ENCODE results near the gene CEP164.

Gene CEP164

GRCh38 chr11:117394221-117394925 lies 66.7 kb downstream of the CEP164 start:
- no peak for TF ChIP-seq POLR2AphosphoS5 (IDR thresholded peaks at IDR 0.05; ENCODE audit: low read depth, low read length)
- TF ChIP-seq TAF1 (IDR thresholded peaks at IDR 0.05; ENCODE audit: borderline replicate concordance, insufficient read depth, low read length) = no peak
- no peak for TF ChIP-seq FOXP2 (optimal IDR thresholded peaks at IDR 0.05; ENCODE audit: borderline replicate concordance, extremely low read depth, extremely low read length, insufficient read depth)
- no peak for TF ChIP-seq REST (IDR thresholded peaks at IDR 0.05; ENCODE audit: insufficient read depth in 1 of 2, low read depth in 2 of 2, low read length in 2 of 2)
- TF ChIP-seq SIN3A (IDR thresholded peaks at IDR 0.05; ENCODE audit: borderline replicate concordance, insufficient read depth, low read length) = no peak

- TF ChIP-seq FOXP2 (optimal IDR thresholded peaks at IDR 0.05; ENCODE audit: borderline replicate concordance, extremely low read depth, extremely low read length, insufficient read depth) = no peak
These were observed 67.8 kb downstream of the CEP164 start for GRCh38 chr11:117395476-117395875.

GRCh38 chr11:117396970-117397369 lies 69.3 kb downstream of the CEP164 start:
- TF ChIP-seq TAF1 (IDR thresholded peaks at IDR 0.05; ENCODE audit: borderline replicate concordance, insufficient read depth, low read length) = no peak
- TF ChIP-seq POLR2AphosphoS5 (IDR thresholded peaks at IDR 0.05; ENCODE audit: low read depth, low read length) = no peak
- TF ChIP-seq REST (IDR thresholded peaks at IDR 0.05; ENCODE audit: insufficient read depth in 1 of 2, low read depth in 2 of 2, low read length in 2 of 2) = no peak
- no peak for TF ChIP-seq FOXP2 (optimal IDR thresholded peaks at IDR 0.05; ENCODE audit: borderline replicate concordance, extremely low read depth, extremely low read length, insufficient read depth)
- TF ChIP-seq SIN3A (IDR thresholded peaks at IDR 0.05; ENCODE audit: borderline replicate concordance, insufficient read depth, low read length) = no peak

GRCh38 chr11:117407016-117407415 lies 79.4 kb downstream of the CEP164 start:
- no peak for TF ChIP-seq POLR2AphosphoS5 (IDR thresholded peaks at IDR 0.05; ENCODE audit: low read depth, low read length)
- TF ChIP-seq SIN3A (IDR thresholded peaks at IDR 0.05; ENCODE audit: borderline replicate concordance, insufficient read depth, low read length) = no peak
- no peak for TF ChIP-seq TAF1 (IDR thresholded peaks at IDR 0.05; ENCODE audit: borderline replicate concordance, insufficient read depth, low read length)
- no peak for TF ChIP-seq REST (IDR thresholded peaks at IDR 0.05; ENCODE audit: insufficient read depth in 1 of 2, low read depth in 2 of 2, low read length in 2 of 2)
- TF ChIP-seq FOXP2 (optimal IDR thresholded peaks at IDR 0.05; ENCODE audit: borderline replicate concordance, extremely low read depth, extremely low read length, insufficient read depth) = no peak

- TF ChIP-seq TAF1 (IDR thresholded peaks at IDR 0.05; ENCODE audit: borderline replicate concordance, insufficient read depth, low read length) (no peak), FOXP2 (optimal IDR thresholded peaks at IDR 0.05; ENCODE audit: borderline replicate concordance, extremely low read depth, extremely low read length, insufficient read depth) (no peak), SIN3A (IDR thresholded peaks at IDR 0.05; ENCODE audit: borderline replicate concordance, insufficient read depth, low read length) (no peak), REST (IDR thresholded peaks at IDR 0.05; ENCODE audit: insufficient read depth in 1 of 2, low read depth in 2 of 2, low read length in 2 of 2) (no peak), POLR2AphosphoS5 (IDR thresholded peaks at IDR 0.05; ENCODE audit: low read depth, low read length) (no peak)
These were observed 80.7 kb downstream of the CEP164 start for GRCh38 chr11:117408356-117408755.
